Endothelial cell of umbilical vein (primary cell): ENCODE results near the gene EPB41L2. TPM values are rescaled to one million over a fixed set of nuclear protein-coding genes. Genes with fewer than 3 reads are reported as not detected.

Experiments
- BruUV-seq: library from RNA; stranded (reverse); fragments of 400-500 nt; replicated peaks from 2 replicates; lab custom pipeline; 2021; lab: Mats Ljungman, UMichigan
- CTCF ChIA-PET: fragments of 300-600, 350-600 bp; sonication (Branson Sonifier 250); formaldehyde crosslinking; loops from one replicate; lab custom pipeline; 2021; ENCODE audit warnings: antibody characterized with exemption, inconsistent platforms; lab: Charles Lee
- POLR2A ChIA-PET: fragments of 300-600, 350-600 bp; sonication (Branson Sonifier 250); formaldehyde crosslinking; loops from one replicate; lab custom pipeline; 2021; ENCODE audit warnings: antibody characterized with exemption, inconsistent platforms; lab: Charles Lee
- DNase-seq: peaks from one replicate; pipeline ENCODE4 v3.0.0-alpha.2; 2011; ENCODE audit warnings: low read depth, low spot score
- FAIRE-seq: peaks from 2 replicates; lab custom pipeline; 2011; peaks lifted over from hg19 to GRCh38; lab: Jason Lieb, UNC
- H2AFZ ChIP-seq: 2 replicates; pipeline ENCODE4 v1.6.0; 2012; ENCODE audit warnings: low read depth, low read length, control low read depth, inconsistent platforms
- H3K27ac ChIP-seq: 2 replicates; pipeline ENCODE4 v1.5.1; 2011; ENCODE audit warnings: low read depth, mild to moderate bottlenecking, control low read depth, low read length, moderate library complexity; ENCODE audit not compliant: insufficient read depth
- H3K27me3 ChIP-seq, 2 experiments: 2 replicates each; pipeline versions ENCODE4 v1.6.0 to v1.6.1; 2011; ENCODE audit warnings: low read length in 2 of 2, mixed read lengths in 1 of 2; ENCODE audit not compliant: control insufficient read depth in 2 of 2, insufficient read depth in 2 of 2
- H3K36me3 ChIP-seq, 2 experiments: 2 replicates in 1 of 2; 3 replicates in 1 of 2; pipeline ENCODE4 v1.5.1; 2011; ENCODE audit warnings: low read length in 2 of 2, mild to moderate bottlenecking in 1 of 2, moderate library complexity in 1 of 2; ENCODE audit not compliant: control insufficient read depth in 2 of 2, insufficient read depth in 2 of 2; ENCODE audit errors: extremely low read depth in 1 of 2
- H3K4me1 ChIP-seq: 3 replicates; pipeline ENCODE4 v1.5.1; 2011; ENCODE audit warnings: mild to moderate bottlenecking, low read length; ENCODE audit not compliant: control insufficient read depth, insufficient read depth; ENCODE audit errors: extremely low read depth
- H3K4me2 ChIP-seq: 2 replicates; pipeline ENCODE4 v1.6.1; 2011; ENCODE audit warnings: low read length, control low read depth, mixed read lengths; ENCODE audit not compliant: insufficient read depth
- H3K4me3 ChIP-seq, 3 experiments: fragments of 200-600 bp in 1 of 3; sonication (generic), shearing (Covaris generic) in 1 of 3; replicated peaks in 1 of 3; 2 replicates each; pipeline ENCODE4 v1.5.1; 2011 to 2016; ENCODE audit warnings: control low read depth in 3 of 3, low read length in 3 of 3, mild to moderate bottlenecking in 2 of 3, inconsistent platforms in 1 of 3, low read depth in 1 of 3, moderate library complexity in 1 of 3; ENCODE audit not compliant: insufficient read depth in 1 of 3
- H3K79me2 ChIP-seq: 2 replicates; pipeline ENCODE4 v1.6.0; 2012; ENCODE audit warnings: low read length, inconsistent platforms; ENCODE audit not compliant: control insufficient read depth, insufficient read depth
- H3K9ac ChIP-seq: replicated peaks from 2 replicates; pipeline ENCODE3; 2011; ENCODE audit warnings: low read length, control low read depth; ENCODE audit not compliant: insufficient read depth; ENCODE audit errors: extremely low read depth
- H3K9me1 ChIP-seq: replicated peaks from 3 replicates; pipeline ENCODE4 v1.6.0; 2011; ENCODE audit warnings: mild to moderate bottlenecking, low read length; ENCODE audit not compliant: control insufficient read depth, insufficient read depth; ENCODE audit errors: extremely low read depth
- H3K9me3 ChIP-seq: replicated peaks from 2 replicates; pipeline ENCODE4 v1.5.1; 2012; ENCODE audit warnings: low read length, inconsistent platforms; ENCODE audit not compliant: control insufficient read depth, insufficient read depth
- H4K20me1 ChIP-seq: replicated peaks from 2 replicates; pipeline ENCODE3; 2011; ENCODE audit warnings: mild to moderate bottlenecking, low read length; ENCODE audit not compliant: control insufficient read depth, insufficient read depth; ENCODE audit errors: extremely low read depth
- CTCF ChIP-seq, 2 donors: IDR thresholded peaks; 1 replicate in 1 of 2; 2 replicates in 1 of 2; pipeline ENCODE4 v1.5.1; 2011; ENCODE audit warnings: low read length in 2 of 2, mild to moderate bottlenecking in 2 of 2, moderate library complexity in 2 of 2, control low read depth in 1 of 2, inconsistent platforms in 1 of 2, low read depth in 1 of 2; ENCODE audit not compliant: insufficient read depth in 1 of 2; ENCODE audit errors: extremely low read depth in 1 of 2
- EZH2 ChIP-seq: IDR thresholded peaks from 2 replicates; pipeline ENCODE4 v1.6.1; 2012; ENCODE audit warnings: borderline replicate concordance, low read depth, mild to moderate bottlenecking, moderate library complexity, low read length, inconsistent platforms; ENCODE audit not compliant: severe bottlenecking
- FOS ChIP-seq: IDR thresholded peaks from 2 replicates; pipeline ENCODE4 v1.6.1; 2011; ENCODE audit warnings: mild to moderate bottlenecking, low read length, moderate library complexity, borderline replicate concordance; ENCODE audit not compliant: insufficient read depth
- GATA2 ChIP-seq: IDR thresholded peaks from 2 replicates; pipeline ENCODE4 v1.7.0; 2011; ENCODE audit warnings: low read depth, mild to moderate bottlenecking, moderate library complexity, mixed read lengths, low read length; ENCODE audit not compliant: insufficient read length, insufficient read depth
- JUN ChIP-seq: IDR thresholded peaks from 2 replicates; pipeline ENCODE4 v1.6.1; 2011; ENCODE audit warnings: borderline replicate concordance, low read depth; ENCODE audit not compliant: insufficient read length, insufficient read depth
- MAX ChIP-seq: IDR thresholded peaks from 2 replicates; pipeline ENCODE4 v1.6.1; 2011; ENCODE audit not compliant: insufficient read depth, insufficient read length
- MYC ChIP-seq: IDR thresholded peaks from one replicate; pipeline ENCODE4 v1.6.1; 2011; ENCODE audit warnings: mild to moderate bottlenecking, low read depth, low read length
- POLR2A ChIP-seq: IDR thresholded peaks from 2 replicates; pipeline ENCODE4 v1.6.1; 2012; ENCODE audit warnings: low read depth, mild to moderate bottlenecking, control low read depth, low read length
- POLR2AphosphoS5 ChIP-seq: IDR thresholded peaks from 2 replicates; pipeline ENCODE4 v1.6.1; 2012; ENCODE audit warnings: low read depth, mild to moderate bottlenecking, control low read depth, low read length, moderate library complexity; ENCODE audit not compliant: insufficient read depth
- dilution Hi-C: fragments of 300-500 bp; cut with MboI; formaldehyde crosslinking; loops from one replicate; pipeline ENCODE4 v1.15.0; 2019; ENCODE audit warnings: low sequenced_read_pairs; ENCODE audit not compliant: extremely low pct_ligation_motif_present
- intact Hi-C: fragments of 100-400 bp; cut with micrococcal nuclease; formaldehyde crosslinking; loops from one replicate; pipeline ENCODE4 v1.10.0; 2022
- polyA plus RNA-seq, 4 experiments: library from polyadenylated mRNA; depleted of rRNA in 3 of 4; stranded (reverse) in 3 of 4; unstranded in 1 of 4; fragments of >200 nt; gene quantifications; 2 replicates each; pipeline versions ENCODE4 v1.2.1 to v1.2.3, GENCODE V29; 2011 to 2012; ENCODE audit warnings: missing spikeins in 1 of 4
- total RNA-seq: library from RNA; stranded (reverse); gene quantifications from 2 replicates; pipeline ENCODE4 v1.2.3, GENCODE V29; 2021

Gene EPB41L2
- total and polyA plus RNA-seq, 2 donors (not counting 3 experiments of a cell fraction or from before 2014, with no cell fraction given): 26.5 to 87.7 TPM

- Histone ChIP-seq H3K36me3 (no peaks in the 10 kb centered on the region), H2AFZ (no peak overlapping the region), H3K79me2 (peaks cover 77% of the 10 kb centered on the region), H3K4me1 (peaks cover 4% of the 10 kb centered on the region), H3K9ac (no peak overlapping the region), H3K27ac (no peak overlapping the region), H3K4me3 (no peak overlapping the region), H4K20me1 (no peaks in the 10 kb centered on the region), H3K9me1 (no peaks in the 10 kb centered on the region), H3K9me3 (no peaks in the 10 kb centered on the region), H3K27me3 (no peaks in the 10 kb centered on the region), H3K4me2 (no peak overlapping the region)
- POLR2A ChIA-PET: no interaction called here
- TF ChIP-seq EZH2: no peak
- TF ChIP-seq JUN: no peak
- TF ChIP-seq CTCF (IDR thresholded peaks at IDR 0.05; ENCODE audit: extremely low read depth in 1 of 2, insufficient read depth in 1 of 2, low read depth in 1 of 2, low read length in 2 of 2): no peak
- no peak for TF ChIP-seq POLR2A
- no peak for TF ChIP-seq MYC
- no peak for TF ChIP-seq FOS
- no peak for TF ChIP-seq MAX
- no peak for TF ChIP-seq GATA2
- TF ChIP-seq POLR2AphosphoS5: no peak
- CTCF ChIA-PET: interaction anchor here (0.6 to 1.1 kb wide), 2 partner anchors 15 to 61 kb away, joined by 3 read pairs; no protein-coding TSS in a partner anchor
- BruUV-seq: no TSS peak
- FAIRE-seq: no peak
- DNase-seq: no peak
- dilution Hi-C loops (no loop called here), intact Hi-C loops (no loop called here)
These were observed 23.7 kb downstream of the EPB41L2 start for GRCh38 chr6:131039345-131039680.
